Mesenchymal stem cell (in vitro differentiated cells and primary cell): ENCODE measurements around the gene TNFRSF6B.
A peak's percentile ranks its signal among the peaks of the same experiment; 100 is the strongest.

Experiments
- DNase-seq: peaks from one replicate; pipeline ENCODE4 v3.0.0-alpha.2; 2013
- H2AFZ ChIP-seq: one replicate; pipeline ENCODE4 v1.6.1; 2013; ENCODE audit warnings: low read depth, mild to moderate bottlenecking, control low read depth, inconsistent platforms, low read length, moderate library complexity
- H2AK5ac ChIP-seq: 2 replicates; pipeline ENCODE4 v1.6.1; 2013; ENCODE audit warnings: low read length, moderate library complexity, mild to moderate bottlenecking, inconsistent platforms; ENCODE audit not compliant: severe bottlenecking
- H2BK120ac ChIP-seq: one replicate; pipeline ENCODE4 v1.6.1; 2013; ENCODE audit warnings: low read depth, mild to moderate bottlenecking, inconsistent platforms, low read length, moderate library complexity
- H2BK12ac ChIP-seq, 2 experiments: one replicate each; pipeline ENCODE4 v1.6.1; 2013; ENCODE audit warnings: inconsistent platforms in 2 of 2, low read length in 2 of 2, mild to moderate bottlenecking in 2 of 2, moderate library complexity in 2 of 2, control low read depth in 1 of 2
- H2BK15ac ChIP-seq: one replicate; pipeline ENCODE4 v1.6.1; 2013; ENCODE audit warnings: mild to moderate bottlenecking, low read depth, inconsistent platforms; ENCODE audit not compliant: poor library complexity, severe bottlenecking
- H2BK5ac ChIP-seq: 2 replicates; pipeline ENCODE4 v1.6.1; 2013; ENCODE audit warnings: low read depth, mild to moderate bottlenecking, low read length, control low read depth, inconsistent platforms; ENCODE audit not compliant: poor library complexity, severe bottlenecking
- H3K14ac ChIP-seq, 2 experiments: one replicate each; pipeline ENCODE4 v1.6.1; 2013; ENCODE audit warnings: inconsistent platforms in 2 of 2, low read length in 2 of 2, control low read depth in 1 of 2, mild to moderate bottlenecking in 1 of 2, moderate library complexity in 1 of 2
- H3K18ac ChIP-seq, 2 experiments: one replicate each; pipeline ENCODE4 v1.6.1; 2013; ENCODE audit warnings: inconsistent platforms in 2 of 2, low read length in 2 of 2, control low read depth in 1 of 2, low read depth in 1 of 2, mild to moderate bottlenecking in 1 of 2
- H3K23ac ChIP-seq, 2 experiments: one replicate each; pipeline ENCODE4 v1.6.1; 2013; ENCODE audit warnings: inconsistent platforms in 2 of 2, low read length in 2 of 2, mild to moderate bottlenecking in 2 of 2, moderate library complexity in 2 of 2, control low read depth in 1 of 2
- H3K27ac ChIP-seq: 2 replicates; pipeline ENCODE4 v1.5.1; 2013; ENCODE audit warnings: mild to moderate bottlenecking, moderate library complexity, low read length, control low read depth, inconsistent platforms; ENCODE audit not compliant: poor library complexity, severe bottlenecking
- H3K27me3 ChIP-seq, 2 experiments: 2 replicates each; pipeline versions ENCODE4 v1.6.1 to v1.7.0; 2013; ENCODE audit warnings: low read length in 2 of 2, mild to moderate bottlenecking in 2 of 2, moderate library complexity in 2 of 2, control low read depth in 1 of 2, inconsistent platforms in 1 of 2; ENCODE audit not compliant: control insufficient read depth in 1 of 2, insufficient read depth in 1 of 2
- H3K36me3 ChIP-seq, 2 experiments: 2 replicates each; pipeline versions ENCODE4 v1.6.1 to v1.7.0; 2013; ENCODE audit warnings: low read length in 2 of 2, control low read depth in 1 of 2, inconsistent platforms in 1 of 2, low read depth in 1 of 2, mild to moderate bottlenecking in 1 of 2; ENCODE audit not compliant: insufficient read depth in 2 of 2, control insufficient read depth in 1 of 2
- H3K4ac ChIP-seq, 2 experiments: one replicate each; pipeline ENCODE4 v1.6.1; 2013; ENCODE audit warnings: inconsistent platforms in 2 of 2, low read length in 2 of 2, mild to moderate bottlenecking in 2 of 2, moderate library complexity in 2 of 2, control low read depth in 1 of 2, low read depth in 1 of 2
- H3K4me1 ChIP-seq: 2 replicates; pipeline ENCODE4 v1.6.1; 2013; ENCODE audit warnings: low read depth, low read length, control low read depth; ENCODE audit not compliant: control insufficient read depth, insufficient read depth
- H3K4me2 ChIP-seq: 2 replicates; pipeline ENCODE4 v1.6.1; 2013; ENCODE audit warnings: low read length, mild to moderate bottlenecking, inconsistent platforms; ENCODE audit not compliant: poor library complexity, severe bottlenecking
- H3K4me3 ChIP-seq, 2 experiments: 2 replicates each; pipeline versions ENCODE4 v1.5.1 to v1.7.0; 2013; ENCODE audit warnings: low read length in 2 of 2, mild to moderate bottlenecking in 2 of 2, control low read depth in 1 of 2, low read depth in 1 of 2; ENCODE audit not compliant: insufficient read depth in 1 of 2
- H3K79me1 ChIP-seq: replicated peaks from 2 replicates; pipeline ENCODE4 v1.6.1; 2013; ENCODE audit warnings: mild to moderate bottlenecking, control low read depth, low read length, inconsistent platforms; ENCODE audit not compliant: poor library complexity, severe bottlenecking
- H3K9ac ChIP-seq: 2 replicates; pipeline ENCODE4 v1.7.0; 2013; ENCODE audit warnings: mild to moderate bottlenecking, low read length, moderate library complexity
- H3K9me3 ChIP-seq: 2 replicates; pipeline ENCODE4 v1.7.0; 2013; ENCODE audit warnings: mild to moderate bottlenecking, low read length; ENCODE audit not compliant: control insufficient read depth
- H4K8ac ChIP-seq: one replicate; pipeline ENCODE4 v1.6.1; 2013; ENCODE audit warnings: inconsistent platforms, mild to moderate bottlenecking, low read length, moderate library complexity
- H4K91ac ChIP-seq: one replicate; pipeline ENCODE4 v1.6.1; 2013; ENCODE audit warnings: mild to moderate bottlenecking, low read length, inconsistent platforms
- WGBS: methylation state at CpG from one replicate; pipeline ENCODE4 v1.1.7; 2013; ENCODE audit warnings: mixed read lengths; 5-methylcytosine and 5-hydroxymethylcytosine counted together

Gene TNFRSF6B

DNA sequence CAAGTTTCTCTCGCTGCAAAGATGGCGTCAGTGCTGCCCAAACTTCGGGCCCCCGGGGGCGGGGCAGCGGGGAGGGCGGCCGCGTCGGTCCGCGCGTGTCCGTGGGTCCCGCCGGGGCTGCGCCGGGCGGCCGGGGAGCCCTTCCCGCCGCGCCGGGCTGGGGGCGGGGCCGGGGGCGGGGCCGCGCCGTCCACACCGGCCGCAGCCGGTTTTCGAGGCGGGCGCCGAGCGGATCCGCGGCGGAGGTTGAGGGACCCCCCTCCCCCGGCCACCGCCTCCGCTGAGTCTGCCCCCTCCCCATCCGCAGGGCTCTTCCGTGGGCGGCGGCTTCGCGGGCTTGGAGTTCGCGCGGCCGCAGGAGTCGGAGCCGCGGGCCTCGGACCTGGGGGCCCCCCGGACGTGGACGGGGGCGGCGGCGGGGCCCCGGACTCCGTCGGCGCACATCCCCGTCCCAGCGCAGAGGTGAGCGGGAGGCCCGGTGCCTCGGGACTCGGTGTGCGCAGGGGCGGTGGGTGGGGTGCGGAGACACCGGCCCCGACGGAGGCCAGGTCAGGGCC is 43.7 kb downstream of the TNFRSF6B start:
- peak overlapping the region; percentile 90 for H2BK120ac ChIP-seq
- H3K4me2 ChIP-seq, result peak overlapping the region; percentile 75
- no peak overlapping the region for H2AFZ ChIP-seq
- peak overlapping the region; percentile 84 for H2BK5ac ChIP-seq
- 1% methylated on average over 38 of the region's 80 CpGs for WGBS
- peaks cover 9% of the 10 kb centered on the region for H3K79me1 ChIP-seq
- H3K23ac ChIP-seq, result peak overlapping the region; percentile 21 to 93
- H3K9me3 ChIP-seq, result no peaks in the 10 kb centered on the region
- peak overlapping the region in 1 of 2 experiments; percentile 94 for H3K14ac ChIP-seq
- peak overlapping the region; percentile 90 for H4K91ac ChIP-seq
- peak overlapping the region; percentile 52 for H2BK15ac ChIP-seq
- peaks cover 39 to 65% of the 10 kb centered on the region in 2 experiments for H3K36me3 ChIP-seq
- H3K4ac ChIP-seq, result peak overlapping the region; percentile 60 to 80
- peak overlapping the region; percentile 89 to 93 for H3K18ac ChIP-seq
- peak overlapping the region; percentile 88 for H3K9ac ChIP-seq
- H3K27ac ChIP-seq, result peak overlapping the region; percentile 95
- DNase-seq, result peak; percentile 38
- peak overlapping the region; percentile 14 to 25 for H2BK12ac ChIP-seq
- H2AK5ac ChIP-seq, result peak overlapping the region; percentile 80
- peak overlapping the region; percentile 78 to 86 for H3K4me3 ChIP-seq
- H3K4me1 ChIP-seq, result peaks cover 40% of the 10 kb centered on the region
- peak overlapping the region; percentile 67 for H4K8ac ChIP-seq
- H3K27me3 ChIP-seq, result no peaks in the 10 kb centered on the region

DNA sequence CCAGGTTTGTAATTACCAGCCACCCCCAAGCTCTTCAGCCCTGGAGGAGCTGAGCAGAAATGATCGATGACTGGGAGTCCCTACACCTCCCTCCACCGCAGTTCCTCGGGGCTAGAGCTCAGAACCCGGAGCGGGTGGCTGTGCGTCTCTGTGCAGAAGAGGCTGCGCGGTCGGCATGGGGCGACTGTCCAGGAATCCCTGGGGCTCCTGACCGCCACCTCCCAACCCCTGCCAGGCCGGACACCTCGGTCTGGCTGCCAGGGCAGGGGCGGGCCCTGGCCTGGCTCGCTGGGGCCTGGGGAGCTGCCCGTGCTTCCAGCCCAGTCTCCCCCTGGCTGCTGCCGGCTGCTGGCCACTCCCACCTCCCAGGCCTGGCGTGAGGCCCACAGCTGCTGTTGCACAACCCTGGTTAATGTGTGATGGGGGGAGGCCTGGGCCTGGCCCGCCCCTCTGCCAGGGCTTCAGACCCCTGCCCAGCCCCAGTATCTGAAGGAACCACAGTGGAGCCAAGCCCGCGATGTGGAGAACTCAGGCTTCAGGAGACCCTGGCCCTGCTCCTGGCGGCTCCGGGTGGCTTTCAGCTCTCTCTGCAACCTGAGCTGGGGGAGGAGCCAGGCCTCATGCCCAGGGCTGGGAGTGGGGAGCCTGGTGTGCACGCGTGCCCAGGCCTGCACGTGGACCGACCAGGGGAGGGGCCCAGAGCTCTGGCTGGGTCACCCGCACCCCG is 44.3 kb downstream of the TNFRSF6B start:
- peak overlapping the region in 1 of 2 experiments; percentile 93 for H3K23ac ChIP-seq
- peaks cover 40% of the 10 kb centered on the region for H3K4me1 ChIP-seq
- H2AFZ ChIP-seq, result peak overlapping the region; percentile 42
- peak overlapping the region in 1 of 2 experiments; percentile 94 for H3K14ac ChIP-seq
- peak overlapping the region; percentile 84 for H2BK5ac ChIP-seq
- H2AK5ac ChIP-seq, result peak overlapping the region; percentile 80
- peak overlapping the region; percentile 88 for H3K9ac ChIP-seq
- H3K18ac ChIP-seq, result peak overlapping the region; percentile 89 to 93
- peak overlapping the region; percentile 66 for H4K8ac ChIP-seq
- peak overlapping the region; percentile 52 for H2BK15ac ChIP-seq
- peak overlapping the region; percentile 95 for H3K27ac ChIP-seq
- H3K36me3 ChIP-seq, result peaks cover 34 to 64% of the 10 kb centered on the region in 2 experiments
- peak overlapping the region; percentile 14 to 45 for H2BK12ac ChIP-seq
- DNase-seq, result peak; percentile 93
- under 1% methylated on average over 22 of the region's 29 CpGs for WGBS
- H3K79me1 ChIP-seq, result peaks cover 9% of the 10 kb centered on the region
- H3K4me3 ChIP-seq, result peak overlapping the region; percentile 78 to 86
- peak overlapping the region; percentile 75 for H3K4me2 ChIP-seq
- H4K91ac ChIP-seq, result peak overlapping the region; percentile 90
- peak overlapping the region; percentile 60 to 66 for H3K4ac ChIP-seq
- H2BK120ac ChIP-seq, result peak overlapping the region; percentile 90
- H3K27me3 ChIP-seq, result no peaks in the 10 kb centered on the region
- H3K9me3 ChIP-seq, result no peaks in the 10 kb centered on the region

DNA sequence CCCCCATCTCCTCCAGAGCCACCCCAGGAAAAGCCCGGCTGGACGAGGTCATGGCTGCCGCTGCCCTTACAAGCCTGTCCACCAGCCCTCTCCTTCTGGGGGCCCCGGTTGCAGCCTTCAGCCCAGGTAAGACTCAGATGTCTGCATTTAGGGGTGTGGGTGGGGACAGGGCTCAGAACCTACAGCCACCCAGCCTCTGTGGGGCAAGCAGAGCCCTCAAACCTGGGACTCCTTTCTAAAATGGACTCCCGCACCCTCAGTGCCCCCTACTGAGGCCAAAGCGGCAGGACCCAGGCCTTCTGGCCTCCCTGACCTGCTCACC is 44.9 kb downstream of the TNFRSF6B start:
- H4K8ac ChIP-seq, result no peak overlapping the region
- peak overlapping the region in 1 of 2 experiments; percentile 32 for H3K4ac ChIP-seq
- H3K4me2 ChIP-seq, result peak overlapping the region; percentile 75
- H3K4me1 ChIP-seq, result peaks cover 40% of the 10 kb centered on the region
- H2AFZ ChIP-seq, result no peak overlapping the region
- H3K79me1 ChIP-seq, result peaks cover 12% of the 10 kb centered on the region
- H3K18ac ChIP-seq, result peak overlapping the region in 1 of 2 experiments; percentile 84
- peak overlapping the region; percentile 78 to 86 for H3K4me3 ChIP-seq
- H3K27ac ChIP-seq, result peak overlapping the region; percentile 83
- peaks cover 28 to 64% of the 10 kb centered on the region in 2 experiments for H3K36me3 ChIP-seq
- H4K91ac ChIP-seq, result peak overlapping the region; percentile 4
- no peak overlapping the region for H2BK5ac ChIP-seq
- H3K9me3 ChIP-seq, result no peaks in the 10 kb centered on the region
- H2BK120ac ChIP-seq, result no peak overlapping the region
- peak overlapping the region; percentile 5 for H2AK5ac ChIP-seq
- H2BK12ac ChIP-seq, result peak overlapping the region in 1 of 2 experiments; percentile 84
- WGBS, result 34% methylated on average over 3 of the region's 6 CpGs
- H3K14ac ChIP-seq, result peak overlapping the region in 1 of 2 experiments; percentile 67
- DNase-seq, result no peak
- H3K23ac ChIP-seq, result no peak overlapping the region
- H2BK15ac ChIP-seq, result no peak overlapping the region
- H3K9ac ChIP-seq, result peak overlapping the region; percentile 88
- no peaks in the 10 kb centered on the region for H3K27me3 ChIP-seq
